ENCODE results near the gene HPCAL1.

GRCh38 chr2:10372203-10372861, 69.6 kb downstream of the HPCAL1 start:
- no peak for TF ChIP-seq POLR2A (IDR thresholded peaks at IDR 0.05; ENCODE audit: control extremely low read depth in 1 of 2, low read depth in 2 of 2, low read length in 2 of 2)
- no peak for TF ChIP-seq CTCF (IDR thresholded peaks at IDR 0.05; ENCODE audit: control extremely low read depth in 1 of 3, insufficient read depth in 1 of 3, low read depth in 1 of 3, low read length in 3 of 3)
- no peak for TF ChIP-seq RAD21 (IDR thresholded peaks at IDR 0.05 in 1 of 2, conservative IDR thresholded peaks at IDR 0.05 in 1 of 2; ENCODE audit: low read depth in 2 of 2, low read length in 2 of 2)
- TF ChIP-seq EZH2 (IDR thresholded peaks at IDR 0.05; ENCODE audit: low read depth, low read length, severe bottlenecking), result no peak
- TF ChIP-seq RFX5 (IDR thresholded peaks at IDR 0.05; ENCODE audit: borderline replicate concordance, low read depth, low read length), result no peak
- TF ChIP-seq JUN (IDR thresholded peaks at IDR 0.05; ENCODE audit: low read depth, low read length), result no peak
- TF ChIP-seq CREB1 (IDR thresholded peaks at IDR 0.05), result no peak
- no peak for TF ChIP-seq RXRA (IDR thresholded peaks at IDR 0.05; ENCODE audit: insufficient read depth, low read depth, low read length)
- no peak for TF ChIP-seq NRF1 (IDR thresholded peaks at IDR 0.05; ENCODE audit: low read depth, low read length)
- no peak for TF ChIP-seq TAF1 (IDR thresholded peaks at IDR 0.05; ENCODE audit: low read depth, low read length)
